ENCODE results near the gene INPP5A.

Gene INPP5A

GRCh38 chr10:132638130-132638515 lies 100.5 kb downstream of the INPP5A start:
- TF ChIP-seq CTCF (IDR thresholded peaks at IDR 0.05; ENCODE audit: low read depth, low read length, missing control alignments), result no peak
- no peak for DNase-seq (ENCODE audit: low read depth)
- no peak overlapping the region for H3K4me3 ChIP-seq (ENCODE audit: low read depth, low read length)

- H3K4me3 ChIP-seq (ENCODE audit: low read depth, low read length), result no peak overlapping the region
- DNase-seq (ENCODE audit: low read depth), result no peak
- TF ChIP-seq CTCF (IDR thresholded peaks at IDR 0.05; ENCODE audit: low read depth, low read length, missing control alignments), result no peak
Observed at GRCh38 chr10:132639470-132639869, 101.9 kb downstream of the INPP5A start.

- TF ChIP-seq CTCF (IDR thresholded peaks at IDR 0.05; ENCODE audit: low read depth, low read length, missing control alignments), result no peak
- H3K4me3 ChIP-seq (ENCODE audit: low read depth, low read length), result no peak overlapping the region
- DNase-seq (ENCODE audit: low read depth), result no peak
Observed at GRCh38 chr10:132640326-132641125, 102.9 kb downstream of the INPP5A start.

GRCh38 chr10:132641401-132641800 lies 103.8 kb downstream of the INPP5A start:
- TF ChIP-seq CTCF (IDR thresholded peaks at IDR 0.05; ENCODE audit: low read depth, low read length, missing control alignments), result no peak
- no peak for DNase-seq (ENCODE audit: low read depth)
- no peak overlapping the region for H3K4me3 ChIP-seq (ENCODE audit: low read depth, low read length)

- TF ChIP-seq CTCF (IDR thresholded peaks at IDR 0.05; ENCODE audit: low read depth, low read length, missing control alignments), result no peak
Observed at GRCh38 chr10:132641966-132642731, 104.6 kb downstream of the INPP5A start.

GRCh38 chr10:132642732-132643008 lies 105.1 kb downstream of the INPP5A start:
- no peak for DNase-seq (ENCODE audit: low read depth)
- H3K4me3 ChIP-seq (ENCODE audit: low read depth, low read length), result no peak overlapping the region
- TF ChIP-seq CTCF (IDR thresholded peaks at IDR 0.05; ENCODE audit: low read depth, low read length, missing control alignments), result no peak

More at GRCh38 chr10:132641966-132642731, 104.6 kb downstream of the INPP5A start:
- H3K4me3 ChIP-seq (ENCODE audit: low read depth, low read length), result no peak overlapping the region
- no peak for DNase-seq (ENCODE audit: low read depth)

Measured in GM12864 (cell line).